Measurements from ENCODE around the gene MPND.

DNA sequence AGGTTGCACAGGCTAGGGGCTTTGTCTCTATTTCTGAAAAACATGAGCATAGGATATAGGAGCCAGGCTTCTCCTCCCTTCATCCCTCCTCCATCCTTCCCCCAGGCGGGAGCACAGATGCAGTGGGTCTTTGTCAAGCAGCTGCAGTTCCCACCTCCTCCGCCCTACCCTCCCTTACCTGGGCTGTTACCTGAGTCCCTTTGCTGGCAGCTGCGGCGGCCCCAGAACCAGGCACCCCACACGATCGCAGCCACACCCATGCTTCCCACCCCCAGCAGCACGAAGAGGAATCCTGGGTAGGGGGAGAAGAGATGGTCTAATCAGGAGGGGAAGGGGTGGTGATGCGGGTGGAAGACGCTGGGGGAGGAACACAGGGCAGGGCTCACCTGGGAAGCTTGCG lies 49.0 kb upstream of the MPND start:
- TF ChIP-seq, protein P1, sequence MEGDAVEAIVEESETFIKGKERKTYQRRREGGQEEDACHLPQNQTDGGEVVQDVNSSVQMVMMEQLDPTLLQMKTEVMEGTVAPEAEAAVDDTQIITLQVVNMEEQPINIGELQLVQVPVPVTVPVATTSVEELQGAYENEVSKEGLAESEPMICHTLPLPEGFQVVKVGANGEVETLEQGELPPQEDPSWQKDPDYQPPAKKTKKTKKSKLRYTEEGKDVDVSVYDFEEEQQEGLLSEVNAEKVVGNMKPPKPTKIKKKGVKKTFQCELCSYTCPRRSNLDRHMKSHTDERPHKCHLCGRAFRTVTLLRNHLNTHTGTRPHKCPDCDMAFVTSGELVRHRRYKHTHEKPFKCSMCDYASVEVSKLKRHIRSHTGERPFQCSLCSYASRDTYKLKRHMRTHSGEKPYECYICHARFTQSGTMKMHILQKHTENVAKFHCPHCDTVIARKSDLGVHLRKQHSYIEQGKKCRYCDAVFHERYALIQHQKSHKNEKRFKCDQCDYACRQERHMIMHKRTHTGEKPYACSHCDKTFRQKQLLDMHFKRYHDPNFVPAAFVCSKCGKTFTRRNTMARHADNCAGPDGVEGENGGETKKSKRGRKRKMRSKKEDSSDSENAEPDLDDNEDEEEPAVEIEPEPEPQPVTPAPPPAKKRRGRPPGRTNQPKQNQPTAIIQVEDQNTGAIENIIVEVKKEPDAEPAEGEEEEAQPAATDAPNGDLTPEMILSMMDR (IDR thresholded peaks at IDR 0.05; ENCODE audit: low read length) = no peak
- TF ChIP-seq EZH2 (IDR thresholded peaks at IDR 0.05; ENCODE audit: borderline replicate concordance, low read length) = no peak

Data from OCI-LY1 (cell line).